Astrocyte (in vitro differentiated cells and primary cell): Measurements from ENCODE around the gene ARHGAP26.

ENCODE experiments used
- EZH2 ChIP-seq: IDR thresholded peaks from 2 replicates; pipeline ENCODE4 v1.6.1; 2012; ENCODE audit warnings: mild to moderate bottlenecking, low read length, inconsistent platforms; ENCODE audit not compliant: insufficient read depth
- TF ChIP-seq, protein P1 (sequence below): IDR thresholded peaks from 2 replicates; pipeline ENCODE4 v1.5.1; 2011; ENCODE audit warnings: low read depth, mild to moderate bottlenecking, inconsistent platforms, low read length, moderate library complexity; ENCODE audit not compliant: insufficient read depth

DNA sequence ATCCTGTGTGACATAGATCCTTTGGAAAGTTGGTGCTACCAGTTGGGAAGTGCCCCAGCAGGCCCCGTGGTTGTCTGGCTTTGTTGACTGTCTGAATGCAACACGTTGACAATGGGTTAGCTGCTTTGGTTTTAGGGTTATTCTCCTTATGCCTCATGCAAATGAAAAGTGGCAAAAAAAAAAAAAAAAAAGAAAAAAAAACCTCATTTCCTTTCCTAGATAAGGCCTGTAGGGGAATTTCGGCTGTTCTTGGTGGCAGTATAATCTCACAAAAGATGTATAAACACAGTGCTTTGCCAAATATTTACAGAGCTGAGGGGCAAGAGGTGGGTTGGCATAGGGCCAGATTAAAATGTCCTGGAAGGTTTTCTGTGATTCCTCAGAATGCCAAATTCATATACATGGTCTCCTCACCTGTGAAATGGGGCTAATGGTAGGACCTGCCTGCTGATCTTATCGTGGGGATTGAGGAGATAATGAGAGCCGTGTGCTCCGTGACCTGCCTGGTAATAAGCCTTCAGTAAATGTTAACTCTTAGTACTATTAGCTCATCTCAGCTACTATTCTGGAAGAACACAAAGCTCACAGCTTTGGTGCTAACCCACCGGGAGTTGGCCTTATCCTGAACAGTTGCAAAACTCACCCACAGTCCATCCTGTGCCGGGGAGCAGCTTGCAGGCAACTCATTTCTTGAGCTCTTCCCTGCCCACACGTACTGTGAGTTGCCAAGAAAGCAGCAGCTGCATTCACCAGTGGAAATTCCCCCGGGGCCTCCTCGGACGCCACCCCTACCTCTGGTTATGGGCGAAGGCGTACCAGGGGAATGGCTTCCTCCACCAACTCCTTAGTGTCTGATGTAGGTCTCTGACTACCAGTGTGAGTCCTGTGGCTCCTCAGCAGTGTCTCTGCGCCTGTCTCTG is 413.0 kb downstream of the ARHGAP26 start:
- TF ChIP-seq, protein P1, sequence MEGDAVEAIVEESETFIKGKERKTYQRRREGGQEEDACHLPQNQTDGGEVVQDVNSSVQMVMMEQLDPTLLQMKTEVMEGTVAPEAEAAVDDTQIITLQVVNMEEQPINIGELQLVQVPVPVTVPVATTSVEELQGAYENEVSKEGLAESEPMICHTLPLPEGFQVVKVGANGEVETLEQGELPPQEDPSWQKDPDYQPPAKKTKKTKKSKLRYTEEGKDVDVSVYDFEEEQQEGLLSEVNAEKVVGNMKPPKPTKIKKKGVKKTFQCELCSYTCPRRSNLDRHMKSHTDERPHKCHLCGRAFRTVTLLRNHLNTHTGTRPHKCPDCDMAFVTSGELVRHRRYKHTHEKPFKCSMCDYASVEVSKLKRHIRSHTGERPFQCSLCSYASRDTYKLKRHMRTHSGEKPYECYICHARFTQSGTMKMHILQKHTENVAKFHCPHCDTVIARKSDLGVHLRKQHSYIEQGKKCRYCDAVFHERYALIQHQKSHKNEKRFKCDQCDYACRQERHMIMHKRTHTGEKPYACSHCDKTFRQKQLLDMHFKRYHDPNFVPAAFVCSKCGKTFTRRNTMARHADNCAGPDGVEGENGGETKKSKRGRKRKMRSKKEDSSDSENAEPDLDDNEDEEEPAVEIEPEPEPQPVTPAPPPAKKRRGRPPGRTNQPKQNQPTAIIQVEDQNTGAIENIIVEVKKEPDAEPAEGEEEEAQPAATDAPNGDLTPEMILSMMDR, result no peak
- no peak for TF ChIP-seq EZH2
